ENCODE data around the gene HSPG2. TPM values are rescaled to one million over a fixed set of nuclear protein-coding genes. Genes with fewer than 3 reads are reported as not detected.

The HSPG2 gene
- total and polyA plus RNA-seq, 2 of the 13 experiments (the other 11 are each of a cell fraction or from before 2014, with no cell fraction given) = 9.1 to 13.1 TPM

- TF ChIP-seq, protein P1, sequence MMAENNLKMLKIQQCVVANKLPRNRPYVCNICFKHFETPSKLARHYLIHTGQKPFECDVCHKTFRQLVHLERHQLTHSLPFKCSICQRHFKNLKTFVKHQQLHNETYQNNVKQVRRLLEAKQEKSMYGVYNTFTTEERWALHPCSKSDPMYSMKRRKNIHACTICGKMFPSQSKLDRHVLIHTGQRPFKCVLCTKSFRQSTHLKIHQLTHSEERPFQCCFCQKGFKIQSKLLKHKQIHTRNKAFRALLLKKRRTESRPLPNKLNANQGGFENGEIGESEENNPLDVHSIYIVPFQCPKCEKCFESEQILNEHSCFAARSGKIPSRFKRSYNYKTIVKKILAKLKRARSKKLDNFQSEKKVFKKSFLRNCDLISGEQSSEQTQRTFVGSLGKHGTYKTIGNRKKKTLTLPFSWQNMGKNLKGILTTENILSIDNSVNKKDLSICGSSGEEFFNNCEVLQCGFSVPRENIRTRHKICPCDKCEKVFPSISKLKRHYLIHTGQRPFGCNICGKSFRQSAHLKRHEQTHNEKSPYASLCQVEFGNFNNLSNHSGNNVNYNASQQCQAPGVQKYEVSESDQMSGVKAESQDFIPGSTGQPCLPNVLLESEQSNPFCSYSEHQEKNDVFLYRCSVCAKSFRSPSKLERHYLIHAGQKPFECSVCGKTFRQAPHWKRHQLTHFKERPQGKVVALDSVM (CRISPR knock-in tag; IDR thresholded peaks at IDR 0.05) = no peak
- TF ChIP-seq SNAI1 (CRISPR knock-in tag; IDR thresholded peaks at IDR 0.05; ENCODE audit: borderline replicate concordance) = no peak
- no peak for TF ChIP-seq PHF8 (CRISPR knock-in tag; IDR thresholded peaks at IDR 0.05)
- TF ChIP-seq PAXIP1 (CRISPR knock-in tag; conservative IDR thresholded peaks at IDR 0.05) = no peak
- TF ChIP-seq AKAP8 (CRISPR knock-in tag; IDR thresholded peaks at IDR 0.05) = no peak
- no peak for TF ChIP-seq TMF1 (CRISPR knock-in tag; IDR thresholded peaks at IDR 0.05; ENCODE audit: low read depth)
- TF ChIP-seq ZNF569 (CRISPR knock-in tag; IDR thresholded peaks at IDR 0.05; ENCODE audit: borderline replicate concordance) = no peak
- TF ChIP-seq, protein P2, sequence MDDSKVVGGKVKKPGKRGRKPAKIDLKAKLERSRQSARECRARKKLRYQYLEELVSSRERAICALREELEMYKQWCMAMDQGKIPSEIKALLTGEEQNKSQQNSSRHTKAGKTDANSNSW (CRISPR knock-in tag; IDR thresholded peaks at IDR 0.05; ENCODE audit: borderline replicate concordance) = no peak
- no peak for TF ChIP-seq SMARCE1 (IDR thresholded peaks at IDR 0.05; ENCODE audit: borderline replicate concordance)
- TF ChIP-seq ETV6 (CRISPR knock-in tag; conservative IDR thresholded peaks at IDR 0.05) = no peak
- TF ChIP-seq ZNF235 (CRISPR knock-in tag; IDR thresholded peaks at IDR 0.05; ENCODE audit: borderline replicate concordance) = no peak
- no peak for TF ChIP-seq SP140L (CRISPR knock-in tag; IDR thresholded peaks at IDR 0.05; ENCODE audit: borderline replicate concordance)
- no peak for TF ChIP-seq ZNF232 (CRISPR knock-in tag; IDR thresholded peaks at IDR 0.05; ENCODE audit: borderline replicate concordance)
- no peak for TF ChIP-seq MIER3 (CRISPR knock-in tag; IDR thresholded peaks at IDR 0.05; ENCODE audit: borderline replicate concordance)
- TF ChIP-seq ZFP37 (CRISPR knock-in tag; IDR thresholded peaks at IDR 0.05; ENCODE audit: borderline replicate concordance) = no peak
- TF ChIP-seq ZBTB25 (CRISPR knock-in tag; IDR thresholded peaks at IDR 0.05) = no peak; the same call in 1 of the 2 replicates
- TF ChIP-seq ZNF629 (CRISPR knock-in tag; conservative IDR thresholded peaks at IDR 0.05) = no peak
- TF ChIP-seq NCOA1 (CRISPR knock-in tag; IDR thresholded peaks at IDR 0.05) = no peak
- TF ChIP-seq, protein P3, sequence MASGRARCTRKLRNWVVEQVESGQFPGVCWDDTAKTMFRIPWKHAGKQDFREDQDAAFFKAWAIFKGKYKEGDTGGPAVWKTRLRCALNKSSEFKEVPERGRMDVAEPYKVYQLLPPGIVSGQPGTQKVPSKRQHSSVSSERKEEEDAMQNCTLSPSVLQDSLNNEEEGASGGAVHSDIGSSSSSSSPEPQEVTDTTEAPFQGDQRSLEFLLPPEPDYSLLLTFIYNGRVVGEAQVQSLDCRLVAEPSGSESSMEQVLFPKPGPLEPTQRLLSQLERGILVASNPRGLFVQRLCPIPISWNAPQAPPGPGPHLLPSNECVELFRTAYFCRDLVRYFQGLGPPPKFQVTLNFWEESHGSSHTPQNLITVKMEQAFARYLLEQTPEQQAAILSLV (CRISPR knock-in tag; IDR thresholded peaks at IDR 0.05; ENCODE audit: borderline replicate concordance) = no peak
- TF ChIP-seq SNAPC5 (CRISPR knock-in tag; IDR thresholded peaks at IDR 0.05; ENCODE audit: borderline replicate concordance) = no peak
- TF ChIP-seq GATAD2A (CRISPR knock-in tag; IDR thresholded peaks at IDR 0.05) = peak; percentile 66; the same call in 1 of the 2 replicates
Measured at GRCh38 chr1:21783679-21784603, 153.2 kb downstream of the HSPG2 start (continued).
